HG03575 (cell line): ENCODE data around the gene LRMDA.
"Not testable (repeated sequence)": the region's sequence is repeated elsewhere in the genome, so short reads cannot be mapped to it uniquely, and the experiment has no call there.

Experiments
- ATAC-seq: cut with Tn5 transposase; IDR thresholded peaks from one replicate; pipeline ENCODE4 v1.9.1; 2021; ENCODE audit not compliant: unreplicated experiment, insufficient number of reproducible peaks, low FRiP score; ENCODE audit errors: extremely low read depth

LRMDA gene

GRCh38 chr10:75726522-75727483 lies 295.4 kb downstream of the LRMDA start:
- no peak for ATAC-seq

DNA sequence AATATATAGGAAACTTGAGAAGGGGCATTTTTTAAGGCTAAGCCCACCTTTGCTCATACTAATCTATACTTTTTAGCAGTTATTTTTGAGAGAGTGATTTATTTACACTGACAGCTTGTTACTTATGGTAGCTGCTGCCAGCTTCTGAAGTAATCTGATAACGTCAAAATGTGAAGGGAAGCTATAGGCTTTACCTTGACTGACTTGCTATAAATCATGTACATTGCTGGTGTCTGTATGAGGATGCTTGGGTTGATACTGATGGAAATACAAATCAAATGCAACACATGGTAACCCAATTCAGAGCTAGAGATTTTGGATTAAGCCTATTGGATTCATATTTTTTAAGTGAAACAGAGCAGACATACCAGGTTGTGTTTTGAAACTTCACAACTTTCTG lies 299.4 kb downstream of the LRMDA start:
- no peak for ATAC-seq

- ATAC-seq, result no peak
Measured at GRCh38 chr10:75733135-75733890, 301.9 kb downstream of the LRMDA start.

DNA sequence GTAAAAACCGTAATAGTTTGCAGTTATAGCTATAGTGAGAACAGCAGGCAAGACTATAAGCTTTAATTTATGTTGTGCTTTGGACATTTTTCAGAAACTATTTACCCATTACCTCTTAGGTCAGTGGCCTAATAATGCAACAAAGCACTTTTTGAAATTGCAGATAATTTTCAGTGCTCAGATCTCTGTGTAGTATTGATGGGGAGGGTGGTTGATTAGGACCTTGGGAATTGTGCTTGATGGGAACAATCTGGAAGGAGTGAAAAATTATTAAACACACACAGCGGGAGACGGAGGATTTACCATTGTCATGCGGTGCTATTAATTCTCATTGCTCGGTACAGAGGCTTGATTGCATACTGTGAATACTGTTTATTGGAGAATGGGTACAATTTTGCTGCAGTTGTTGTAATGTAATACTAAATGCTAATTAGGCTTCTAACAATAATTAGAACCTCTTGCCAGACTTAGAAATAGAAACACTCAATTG lies 304.8 kb downstream of the LRMDA start:
- ATAC-seq, result no peak

DNA sequence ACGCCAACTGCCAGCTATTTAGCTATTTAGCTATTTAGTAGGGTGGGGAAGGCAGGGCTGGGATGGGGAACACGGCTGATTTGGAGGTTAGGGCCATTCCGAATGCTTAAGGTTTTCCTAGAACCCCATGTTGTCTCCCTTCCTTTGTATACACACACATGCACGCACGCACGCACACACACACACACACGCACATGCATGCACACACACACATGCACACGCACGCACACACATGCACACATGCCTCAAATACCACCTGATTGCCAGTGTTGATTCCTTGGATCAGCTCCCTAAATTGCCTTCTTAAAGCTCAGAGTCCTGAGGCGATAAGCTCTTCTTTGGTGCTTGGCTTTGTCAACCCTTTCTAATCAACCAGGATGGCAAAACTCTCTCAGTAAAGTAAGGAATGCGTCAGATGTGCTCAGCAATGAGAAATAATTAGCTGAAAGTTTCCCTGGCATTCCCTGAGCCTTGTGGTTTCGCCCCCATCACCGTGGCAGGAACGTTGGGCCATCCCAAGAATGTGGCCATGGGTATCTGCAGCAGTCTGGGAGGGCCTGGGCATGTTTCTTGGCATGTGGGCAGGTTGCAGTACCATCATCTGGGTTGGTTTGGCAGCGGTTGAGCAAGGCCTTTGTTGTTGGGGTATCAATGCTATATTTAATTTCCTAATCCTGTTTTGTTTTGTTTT lies 305.6 kb downstream of the LRMDA start:
- no peak for ATAC-seq

DNA sequence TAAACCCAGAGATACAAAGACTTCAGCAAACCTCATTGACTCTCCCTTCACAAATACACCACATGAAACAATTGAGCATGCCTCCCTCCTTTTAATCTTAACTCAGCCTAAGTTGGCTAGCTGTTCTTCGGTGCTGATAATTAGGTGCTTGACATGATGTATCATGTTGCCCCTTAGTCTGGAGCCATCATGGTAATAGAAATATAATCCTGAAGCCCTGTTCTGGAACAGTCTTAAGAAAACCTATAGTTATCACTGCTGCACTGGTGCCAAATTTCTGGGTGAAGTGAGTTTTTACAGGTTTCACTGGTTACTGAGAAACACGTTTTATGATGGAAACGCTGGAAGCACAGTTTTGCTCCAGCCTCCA lies 306.1 kb downstream of the LRMDA start:
- ATAC-seq, result no peak

- ATAC-seq, result no peak
Measured at GRCh38 chr10:75738924-75739323, 307.5 kb downstream of the LRMDA start.

GRCh38 chr10:75739414-75740143 lies 308.2 kb downstream of the LRMDA start:
- ATAC-seq, result no peak

DNA sequence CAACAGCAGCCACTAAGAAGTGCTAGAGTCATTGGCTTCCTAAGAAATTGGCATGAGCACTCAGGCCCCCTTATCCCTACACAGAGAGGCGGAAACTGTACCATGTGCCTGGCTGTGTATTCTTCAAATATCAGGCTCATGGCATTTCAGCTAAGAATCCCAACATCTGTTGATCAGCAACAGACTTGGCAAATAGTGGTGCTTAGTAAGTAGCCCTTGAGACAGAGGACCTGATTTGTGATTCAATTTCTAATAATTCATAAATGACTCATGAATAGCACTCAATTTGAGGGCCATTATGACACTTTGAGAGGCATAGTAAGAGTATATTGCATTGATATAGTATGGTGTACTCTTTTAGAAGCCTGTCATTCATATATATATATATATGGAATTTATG lies 309.1 kb downstream of the LRMDA start:
- ATAC-seq, result no peak

GRCh38 chr10:75742355-75742754 lies 310.9 kb downstream of the LRMDA start:
- ATAC-seq, result no peak

GRCh38 chr10:75743291-75743778 lies 311.9 kb downstream of the LRMDA start:
- ATAC-seq, result no peak

DNA sequence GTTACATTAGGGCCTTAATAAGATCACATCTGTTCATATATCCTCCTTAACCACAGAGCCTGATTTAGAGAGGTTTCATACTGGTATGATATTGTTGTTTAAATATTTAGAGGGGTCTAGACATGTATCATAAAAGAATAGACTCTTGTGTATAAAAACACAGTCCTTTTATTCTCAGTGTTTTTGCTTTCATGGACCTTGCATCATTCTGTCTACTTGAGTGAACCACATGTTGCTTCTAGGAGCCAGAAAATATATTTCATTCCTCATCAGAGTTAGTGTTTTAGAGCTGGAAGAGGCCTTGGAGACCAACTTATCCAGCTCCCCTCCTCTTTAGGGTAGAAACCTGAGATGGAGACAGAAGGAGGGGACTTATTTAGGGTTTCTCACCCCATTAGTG lies 312.8 kb downstream of the LRMDA start:
- no peak for ATAC-seq

GRCh38 chr10:75746356-75746755 lies 314.9 kb downstream of the LRMDA start:
- no peak for ATAC-seq

DNA sequence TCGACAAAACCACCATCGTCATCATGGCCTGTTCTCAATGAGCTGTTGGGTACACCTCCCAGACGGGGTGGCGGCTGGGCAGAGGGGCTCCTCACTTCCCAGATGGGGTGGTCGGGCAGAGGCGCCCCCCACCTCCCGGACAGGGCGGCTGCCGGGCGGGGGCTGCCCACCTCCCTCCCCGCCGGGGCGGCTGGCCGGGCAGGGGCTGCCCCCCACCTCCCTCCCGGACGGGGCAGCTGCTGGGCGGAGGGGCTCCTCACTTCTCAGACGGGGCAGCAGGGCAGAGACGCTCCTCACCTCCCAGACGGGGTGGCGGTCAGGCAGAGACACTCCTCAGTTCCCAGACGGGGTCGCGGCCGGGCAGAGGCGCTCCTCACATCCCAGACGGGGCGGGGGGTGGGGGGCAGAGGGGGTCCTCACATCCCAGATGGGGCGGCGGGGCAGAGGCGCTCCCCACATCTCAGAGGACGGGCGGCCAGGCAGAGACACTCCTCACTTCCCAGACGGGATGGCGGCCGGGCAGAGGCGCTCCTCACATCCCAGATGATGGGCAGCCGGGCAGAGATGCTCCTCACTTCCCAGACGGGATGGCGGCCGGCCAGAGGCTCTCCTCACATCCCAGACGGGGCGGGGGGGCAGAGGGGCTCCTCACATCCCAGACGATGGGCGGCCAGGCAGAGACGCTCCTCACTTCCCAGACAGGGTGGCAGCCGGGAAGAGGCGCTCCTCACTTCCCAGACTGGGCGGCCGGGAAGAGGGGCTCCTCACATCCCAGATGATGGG lies 318.9 kb downstream of the LRMDA start:
- not testable (repeated sequence) for ATAC-seq

DNA sequence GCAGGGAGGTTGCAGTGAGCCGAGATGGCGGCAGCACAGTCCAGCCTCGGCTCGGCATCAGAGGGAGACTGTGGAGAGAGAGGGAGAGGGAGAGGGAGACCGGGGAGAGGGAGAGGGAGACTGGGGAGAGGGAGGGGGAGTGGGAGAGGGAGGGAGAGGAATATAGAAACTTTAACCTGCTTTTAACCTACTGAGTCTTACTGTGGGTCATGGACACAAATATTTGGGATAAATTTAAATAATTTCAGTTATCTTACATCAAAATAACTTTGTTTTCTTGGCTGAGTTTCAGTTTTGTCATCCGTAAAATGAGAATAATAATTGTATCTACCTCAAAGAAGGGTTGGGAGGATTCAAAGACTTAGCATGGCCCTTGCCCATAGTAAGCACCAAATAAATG lies 319.8 kb downstream of the LRMDA start:
- no peak for ATAC-seq

- ATAC-seq, result no peak
Measured at GRCh38 chr10:75753621-75754020, 322.2 kb downstream of the LRMDA start.

- no peak for ATAC-seq
Measured at GRCh38 chr10:75754096-75754831, 322.8 kb downstream of the LRMDA start.
